Embryonic facial prominence (tissue), 1 donor: ENCODE data around the gene ICAM1.
"Not testable (repeated sequence)": the region's sequence is repeated elsewhere in the genome, so short reads cannot be mapped to it uniquely, and the experiment has no call there.

ENCODE experiments used
- DNase-seq: peaks from one replicate; pipeline ENCODE4 v3.0.0-alpha.2; 2016; ENCODE audit errors: extremely low spot score

The ICAM1 gene

GRCh38 chr19:10241826-10242449 lies 29.0 kb upstream of the ICAM1 start:
- not testable (repeated sequence) for DNase-seq

GRCh38 chr19:10243606-10244005 lies 27.3 kb upstream of the ICAM1 start:
- no peak for DNase-seq

- no peak for DNase-seq
Observed at GRCh38 chr19:10245189-10245939, 25.6 kb upstream of the ICAM1 start.

- DNase-seq, result no peak
Observed at GRCh38 chr19:10246511-10246910, 24.4 kb upstream of the ICAM1 start.

- peak; percentile 98 for DNase-seq
Observed at GRCh38 chr19:10251792-10252694, 18.9 kb upstream of the ICAM1 start, which contains the start of gene MRPL4. Gene MRPL4 (plus strand): TSS chr19:10252214. CDS start chr19:10252254, 40 bp downstream.

GRCh38 chr19:10252707-10253106 lies 18.2 kb upstream of the ICAM1 start:
- DNase-seq, result no peak

- no peak for DNase-seq
Observed at GRCh38 chr19:10254244-10254643, 16.7 kb upstream of the ICAM1 start.

GRCh38 chr19:10255358-10255757 lies 15.6 kb upstream of the ICAM1 start:
- DNase-seq, result no peak

GRCh38 chr19:10256551-10256950 lies 14.4 kb upstream of the ICAM1 start:
- DNase-seq, result no peak

GRCh38 chr19:10256970-10257615 lies 13.8 kb upstream of the ICAM1 start:
- no peak for DNase-seq

GRCh38 chr19:10258080-10258710 lies 12.7 kb upstream of the ICAM1 start:
- DNase-seq, result no peak

GRCh38 chr19:10259162-10259905 lies 11.6 kb upstream of the ICAM1 start:
- DNase-seq, result no peak

GRCh38 chr19:10260141-10260584 lies 10.8 kb upstream of the ICAM1 start:
- no peak for DNase-seq

GRCh38 chr19:10262771-10263170 lies 8.1 kb upstream of the ICAM1 start:
- no peak for DNase-seq

GRCh38 chr19:10266706-10267105 lies 4.2 kb upstream of the ICAM1 start:
- DNase-seq, result no peak

GRCh38 chr19:10268071-10268470 lies 2.8 kb upstream of the ICAM1 start:
- DNase-seq, result no peak

- no peak for DNase-seq
Observed at GRCh38 chr19:10269333-10270179, 1.4 kb upstream of the ICAM1 start.

GRCh38 chr19:10270180-10270615 lies 722 bp upstream of the ICAM1 start:
- DNase-seq, result no peak

- DNase-seq, result no peak
Observed at GRCh38 chr19:10271543-10272086, 695 bp downstream of the ICAM1 start.
